T-cell (primary cell): Measurements from ENCODE around the gene ARID2. TPM values are rescaled to one million over a fixed set of nuclear protein-coding genes. Genes with fewer than 3 reads are reported as not detected.
A peak's percentile ranks its signal among the peaks of the same experiment; 100 is the strongest.

ENCODE experiments used
- ATAC-seq, 4 experiments: fragments of 200-7000 bp in 3 of 4; fragments of 150-1000 bp in 1 of 4; cut with Tn5 transposase; replicated peaks in 1 of 4; 1 replicate in 3 of 4; 2 replicates in 1 of 4; pipeline ENCODE4 v1.10.0; 2021; ENCODE audit warnings: moderate library complexity in 3 of 4, mild to moderate bottlenecking in 2 of 4, moderate number of reproducible peaks in 1 of 4
- CTCF ChIA-PET, 2 donors: fragments of 300-600 bp; sonication (Branson Sonifier 250); formaldehyde crosslinking; loops; one replicate each; lab custom pipeline; 2022; ENCODE audit warnings: antibody characterized with exemption in 2 of 2; lab: Charles Lee
- POLR2A ChIA-PET, 2 donors: fragments of 300-600 bp; sonication (Branson Sonifier 250); formaldehyde crosslinking; loops; one replicate each; lab custom pipeline; 2022; ENCODE audit warnings: antibody characterized with exemption in 2 of 2; lab: Charles Lee
- DNase-seq, 35 experiments: peaks; one replicate each; pipeline versions ENCODE4 v3.0.0 to v3.0.0-alpha.2; 2013 to 2023
- H3K27ac ChIP-seq: one replicate; pipeline ENCODE4 v1.5.1; 2013; ENCODE audit warnings: low read length
- H3K27me3 ChIP-seq, 2 experiments: replicated peaks in 1 of 2; 1 replicate in 1 of 2; 2 replicates in 1 of 2; pipeline versions ENCODE4 v1.6.1 to v1.7.0; 2013; ENCODE audit warnings: low read length in 1 of 2, mixed read lengths in 1 of 2; ENCODE audit not compliant: control insufficient read depth in 2 of 2, insufficient read depth in 2 of 2; ENCODE audit errors: extremely low read depth in 1 of 2
- H3K36me3 ChIP-seq, 2 donors: 1 replicate in 1 of 2; 2 replicates in 1 of 2; pipeline versions ENCODE4 v1.6.1 to v1.7.0; 2013; ENCODE audit warnings: low read length in 1 of 2; ENCODE audit not compliant: control insufficient read depth in 2 of 2, insufficient read depth in 1 of 2; ENCODE audit errors: extremely low read depth in 1 of 2
- H3K4me1 ChIP-seq, 2 experiments: 1 replicate in 1 of 2; 2 replicates in 1 of 2; pipeline versions ENCODE4 v1.6.1 to v1.7.0; 2013; ENCODE audit warnings: low read length in 2 of 2, mixed read lengths in 1 of 2; ENCODE audit not compliant: insufficient read depth in 2 of 2, control insufficient read depth in 1 of 2; ENCODE audit errors: extremely low read depth in 1 of 2
- H3K4me3 ChIP-seq, 2 donors: 1 replicate in 1 of 2; 2 replicates in 1 of 2; pipeline versions ENCODE4 v1.5.1 to v1.7.0; 2013; ENCODE audit warnings: mild to moderate bottlenecking in 2 of 2, low read length in 1 of 2, moderate library complexity in 1 of 2; ENCODE audit not compliant: control insufficient read depth in 1 of 2; ENCODE audit errors: extremely low read depth in 1 of 2
- H3K9me3 ChIP-seq: 2 replicates; pipeline ENCODE4 v1.7.0; 2013
- H3K27ac Mint-ChIP-seq, 2 donors: one replicate each; pipeline ENCODE4 v1.8.0; 2020 to 2021; ENCODE audit warnings: mild to moderate bottlenecking in 2 of 2, mixed read lengths in 2 of 2
- H3K27me3 Mint-ChIP-seq, 2 donors: one replicate each; pipeline ENCODE4 v1.8.0; 2021 to 2022; ENCODE audit warnings: mixed read lengths in 2 of 2
- H3K36me3 Mint-ChIP-seq: one replicate; pipeline ENCODE4 v1.8.0; 2021; ENCODE audit warnings: mixed read lengths
- H3K4me1 Mint-ChIP-seq, 3 donors: one replicate each; pipeline ENCODE4 v1.8.0; 2020 to 2022; ENCODE audit warnings: mixed read lengths in 3 of 3, mild to moderate bottlenecking in 1 of 3
- H3K4me3 Mint-ChIP-seq, 3 donors: one replicate each; pipeline ENCODE4 v1.8.0; 2020 to 2022; ENCODE audit warnings: mild to moderate bottlenecking in 3 of 3, mixed read lengths in 3 of 3, moderate library complexity in 3 of 3
- H3K9me3 Mint-ChIP-seq, 3 donors: one replicate each; pipeline ENCODE4 v1.8.0; 2020 to 2022; ENCODE audit warnings: mixed read lengths in 3 of 3
- WGBS: methylation state at CpG from one replicate; pipeline ENCODE4 v1.1.5; 2013; ENCODE audit warnings: missing lambda C conversion rate; ENCODE audit not compliant: insufficient coverage; 5-methylcytosine and 5-hydroxymethylcytosine counted together
- total RNA-seq, 35 experiments: library from RNA in 6 of 35; stranded (reverse) in 6 of 35; fragments of 120-200 nt in 1 of 35; gene quantifications; one replicate each; pipeline versions ENCODE4 v1.2.1 to v1.2.4 and lab custom pipeline; 2013 to 2026

Gene ARID2
- total RNA-seq, 5 donors from 2014 or later (not counting 1 experiment from before 2014, with no cell fraction given) = 40.2 to 67.6 (median 43.7) TPM

DNA sequence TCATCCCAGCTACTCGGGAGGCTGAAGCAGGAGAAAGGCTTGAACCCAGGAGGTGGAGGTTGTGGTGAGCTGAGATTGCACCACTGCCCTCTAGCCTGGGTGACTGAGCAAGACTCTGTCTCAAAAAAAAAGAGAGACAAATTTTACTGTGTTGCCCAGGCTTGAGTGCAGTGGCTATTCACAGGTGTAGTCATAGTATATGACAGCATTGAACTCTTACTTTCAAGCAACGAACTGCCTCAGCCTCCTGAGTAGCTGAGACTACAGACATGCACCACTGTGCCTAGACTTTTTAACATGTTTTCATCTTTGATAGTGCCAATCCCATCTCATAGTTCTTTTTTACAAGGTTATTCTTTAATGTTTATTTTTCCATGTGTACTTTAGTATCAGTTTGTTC lies 13.7 kb downstream of the ARID2 start:
- DNase-seq (no peak), ATAC-seq (peak in 2 of 4 experiments; percentile 23 to 31)
- Histone ChIP-seq H3K36me3 (no peaks in the 10 kb centered on the region), H3K4me3 (no peak overlapping the region), H3K9me3 (no peaks in the 10 kb centered on the region), H3K4me1 (peaks cover 8 to 10% of the 10 kb centered on the region in 2 experiments), H3K27ac (no peak overlapping the region), H3K27me3 (no peaks in the 10 kb centered on the region)
- H3K36me3 Mint-ChIP-seq = peaks cover 16% of the 10 kb centered on the region
- H3K27me3 Mint-ChIP-seq = no peaks in the 10 kb centered on the region
- peaks cover 57 to 69% (median 59%) of the 10 kb centered on the region in 3 donors for H3K4me1 Mint-ChIP-seq
- CTCF ChIA-PET = interaction anchor here (0.6 to 8.0 kb wide), 5 partner anchors 14 to 199 kb away, joined by 3 to 109 read pairs (median 4); partner anchors contain the start of gene ARID2 (in 1 of the 2)
- H3K27ac Mint-ChIP-seq = no peak overlapping the region
- no CpG with 5 or more reads among the region's 2 CpGs for WGBS
- no peak overlapping the region for H3K4me3 Mint-ChIP-seq
- no peaks in the 10 kb centered on the region for H3K9me3 Mint-ChIP-seq
- POLR2A ChIA-PET = interaction anchor here (0.6 to 0.7 kb wide), 2 partner anchors 17 to 259 kb away, joined by 3 to 5 read pairs; no protein-coding TSS in a partner anchor

- Mint-ChIP-seq H3K4me1 (peaks cover 65 to 82% (median 66%) of the 10 kb centered on the region in 3 donors), H3K27ac (no peak overlapping the region), H3K9me3 (no peaks in the 10 kb centered on the region), H3K36me3 (peaks cover 33% of the 10 kb centered on the region), H3K4me3 (no peak overlapping the region), H3K27me3 (no peaks in the 10 kb centered on the region)
- H3K27ac ChIP-seq = no peak overlapping the region
- WGBS = no CpG with 5 or more reads among the region's 1 CpG
- ATAC-seq (peak in 3 of 4 experiments; percentile 59 to 78 (median 64)), DNase-seq (peak in 1 of 35 experiments; percentile 37)
- POLR2A ChIA-PET = no interaction called here
- H3K4me3 ChIP-seq = no peak overlapping the region
- H3K36me3 ChIP-seq = peaks cover 0 to 2% of the 10 kb centered on the region in 2 donors
- no peaks in the 10 kb centered on the region for H3K27me3 ChIP-seq
- CTCF ChIA-PET = interaction anchor here (0.5 to 8.0 kb wide), 26 partner anchors 11 to 1264 kb away, joined by 3 to 109 read pairs (median 4); partner anchors contain the start of gene ARID2 (in 1 of the 2)
- no peaks in the 10 kb centered on the region for H3K9me3 ChIP-seq
- H3K4me1 ChIP-seq = peaks cover 11 to 16% of the 10 kb centered on the region in 2 experiments
Measured at GRCh38 chr12:45745861-45746277, 16.4 kb downstream of the ARID2 start.

- ATAC-seq (no peak), DNase-seq (no peak)
- Histone ChIP-seq H3K4me1 (peaks cover 0 to 2% of the 10 kb centered on the region in 2 experiments), H3K36me3 (peaks cover 0 to 3% of the 10 kb centered on the region in 2 donors), H3K9me3 (no peaks in the 10 kb centered on the region), H3K27me3 (no peaks in the 10 kb centered on the region), H3K27ac (no peak overlapping the region), H3K4me3 (no peak overlapping the region)
- Mint-ChIP-seq H3K27ac (peak overlapping the region in 1 of 2 donors; percentile 2), H3K4me1 (peaks cover 71 to 77% (median 74%) of the 10 kb centered on the region in 3 donors), H3K36me3 (peaks cover 14% of the 10 kb centered on the region), H3K4me3 (no peak overlapping the region), H3K9me3 (no peaks in the 10 kb centered on the region), H3K27me3 (no peaks in the 10 kb centered on the region)
- 100% methylated on average over 3 of the region's 3 CpGs for WGBS
- CTCF ChIA-PET = interaction anchor here (1.4 to 1.6 kb wide), 2 partner anchors 10 to 31 kb away, joined by 3 to 4 read pairs; no protein-coding TSS in a partner anchor
- POLR2A ChIA-PET = interaction anchor here (0.5 to 0.6 kb wide), 2 partner anchors 27 to 217 kb away, joined by 3 read pairs; no protein-coding TSS in a partner anchor
Measured at GRCh38 chr12:45756666-45757065, 27.2 kb downstream of the ARID2 start.

DNA sequence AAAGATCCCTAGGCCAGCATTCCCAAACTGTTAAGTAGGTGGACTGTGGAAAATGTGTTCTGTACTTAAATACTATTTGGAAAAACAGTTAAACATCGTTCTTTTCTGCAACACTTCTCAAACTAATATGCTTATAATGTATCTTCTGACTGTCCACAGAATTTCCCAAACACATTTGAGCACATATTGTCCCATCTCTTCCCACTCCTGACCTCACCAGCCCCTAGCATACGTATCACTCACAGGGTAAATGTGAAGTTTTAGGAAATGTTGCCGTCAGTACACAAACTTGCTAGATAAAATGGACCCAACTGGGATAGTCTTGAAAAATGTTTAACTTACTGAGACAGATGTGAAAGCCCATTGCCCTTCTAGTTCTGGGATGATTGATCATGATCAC lies 27.7 kb downstream of the ARID2 start:
- peaks cover 14% of the 10 kb centered on the region for H3K36me3 Mint-ChIP-seq

GRCh38 chr12:45760333-45760732 lies 30.8 kb downstream of the ARID2 start:
- H3K4me1 Mint-ChIP-seq = peaks cover 73 to 78% (median 78%) of the 10 kb centered on the region in 3 donors
- no peaks in the 10 kb centered on the region for H3K9me3 Mint-ChIP-seq
- H3K27me3 Mint-ChIP-seq = no peaks in the 10 kb centered on the region
- H3K27me3 ChIP-seq = no peaks in the 10 kb centered on the region
- DNase-seq (no peak), ATAC-seq (no peak)
- CTCF ChIA-PET = interaction anchor here (0.6 to 1.3 kb wide), 7 partner anchors 11 to 365 kb away, joined by 3 to 5 read pairs (median 3); no protein-coding TSS in a partner anchor
- no peak overlapping the region for H3K27ac Mint-ChIP-seq
- no peak overlapping the region for H3K27ac ChIP-seq
- no peaks in the 10 kb centered on the region for H3K9me3 ChIP-seq
- H3K36me3 ChIP-seq = no peaks in the 10 kb centered on the region
- H3K4me1 ChIP-seq = peaks cover 2% of the 10 kb centered on the region in 2 experiments
- H3K4me3 ChIP-seq = no peak overlapping the region
- peaks cover 6% of the 10 kb centered on the region for H3K36me3 Mint-ChIP-seq
- no CpG with 5 or more reads among the region's 4 CpGs for WGBS
- POLR2A ChIA-PET = interaction anchor here in 1 of 2 donors (0.9 kb wide), 1 partner anchor 74 kb away, joined by 4 read pairs; no protein-coding TSS in a partner anchor
- H3K4me3 Mint-ChIP-seq = no peak overlapping the region

More for the DNA sequence above, 27.7 kb downstream of the ARID2 start:
- no peak for ATAC-seq
- H3K9me3 Mint-ChIP-seq = no peaks in the 10 kb centered on the region
- ChIA-PET POLR2A (no interaction called here), CTCF (interaction anchor here in 1 of 2 donors (1.4 kb wide), 1 partner anchor 11 kb away, joined by 3 read pairs; no protein-coding TSS in a partner anchor)
- H3K9me3 ChIP-seq = no peaks in the 10 kb centered on the region
- peaks cover 0 to 3% of the 10 kb centered on the region in 2 donors for H3K36me3 ChIP-seq
- H3K4me1 ChIP-seq = peaks cover 0 to 2% of the 10 kb centered on the region in 2 experiments
- H3K27ac Mint-ChIP-seq = peak overlapping the region in 1 of 2 donors; percentile 3
- no peak overlapping the region for H3K4me3 Mint-ChIP-seq
- H3K4me3 ChIP-seq = no peak overlapping the region
- H3K27me3 Mint-ChIP-seq = no peaks in the 10 kb centered on the region
- H3K27ac ChIP-seq = no peak overlapping the region
- H3K4me1 Mint-ChIP-seq = peaks cover 74 to 80% (median 78%) of the 10 kb centered on the region in 3 donors
- no peak for DNase-seq
- H3K27me3 ChIP-seq = no peaks in the 10 kb centered on the region
- no CpG with 5 or more reads among the region's 3 CpGs for WGBS

DNA sequence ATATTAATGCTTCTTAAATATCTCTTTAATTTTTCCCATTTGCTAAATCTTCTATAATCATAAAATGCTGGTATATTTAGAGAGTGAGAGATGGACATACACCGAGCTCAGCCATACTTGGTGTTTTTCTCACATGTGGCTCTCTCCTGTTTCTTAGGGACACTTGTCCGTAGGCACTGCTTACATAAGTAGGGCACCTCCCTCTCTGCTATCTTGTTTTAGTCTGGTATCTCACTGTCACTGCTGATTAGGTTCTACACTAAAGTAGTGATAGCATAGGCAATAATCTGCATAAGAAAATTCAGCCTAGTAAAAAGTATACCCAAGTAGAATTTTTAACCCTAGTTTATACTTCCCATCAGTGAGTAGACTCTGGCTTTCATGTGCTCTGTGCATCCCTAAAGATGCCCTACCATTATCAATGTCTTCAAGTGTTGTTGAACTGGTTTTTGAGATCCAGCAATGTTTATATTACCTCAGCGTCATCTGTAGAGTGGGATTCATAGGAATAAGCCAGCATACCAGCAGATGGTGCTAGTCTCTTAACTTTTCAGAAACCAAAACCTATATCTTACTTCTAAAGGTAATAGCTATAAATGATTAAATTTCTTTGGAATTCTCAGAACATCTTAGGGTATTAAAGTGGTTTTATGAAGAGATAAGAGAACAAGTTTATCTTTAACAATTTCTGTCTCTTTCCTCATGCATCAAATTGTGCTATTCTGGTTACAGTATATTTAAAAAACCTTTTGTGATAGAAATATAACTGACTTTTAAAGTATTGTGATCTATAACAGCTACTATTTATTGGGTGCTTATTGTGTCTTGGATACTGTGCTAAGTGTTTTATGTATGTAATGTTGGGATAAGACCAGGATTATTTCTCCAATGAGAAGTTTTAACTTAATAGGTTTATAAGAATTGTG lies 32.9 kb downstream of the ARID2 start:
- no peaks in the 10 kb centered on the region for H3K9me3 Mint-ChIP-seq
- H3K27me3 ChIP-seq = no peaks in the 10 kb centered on the region
- CTCF ChIA-PET = interaction anchor here in 1 of 2 donors (0.6 to 1.8 kb wide), 6 partner anchors 9 to 827 kb away, joined by 3 to 6 read pairs (median 4); no protein-coding TSS in a partner anchor
- 83% methylated on average over 1 of the region's 3 CpGs for WGBS
- H3K36me3 ChIP-seq = no peaks in the 10 kb centered on the region
- H3K4me3 ChIP-seq = no peak overlapping the region
- peaks cover 2% of the 10 kb centered on the region in 2 experiments for H3K4me1 ChIP-seq
- H3K27ac ChIP-seq = no peak overlapping the region
- H3K4me3 Mint-ChIP-seq = no peak overlapping the region
- no peaks in the 10 kb centered on the region for H3K9me3 ChIP-seq
- DNase-seq (peak in 2 of 35 experiments; percentile 2 to 52), ATAC-seq (peak in 1 of 4 experiments; percentile 57)
- H3K36me3 Mint-ChIP-seq = peaks cover 7% of the 10 kb centered on the region
- H3K27me3 Mint-ChIP-seq = no peaks in the 10 kb centered on the region
- H3K27ac Mint-ChIP-seq = no peak overlapping the region
- peaks cover 68 to 69% (median 69%) of the 10 kb centered on the region in 3 donors for H3K4me1 Mint-ChIP-seq
- POLR2A ChIA-PET = interaction anchor here in 1 of 2 donors (0.7 kb wide), 1 partner anchor 100 kb away, joined by 4 read pairs; no protein-coding TSS in a partner anchor
